Naive thymus-derived CD4-positive, alpha-beta T cell (primary cell): ENCODE measurements around the gene GRB10. TPM values are rescaled to one million over a fixed set of nuclear protein-coding genes. Genes with fewer than 3 reads are reported as not detected.

Experiments
- ATAC-seq: fragments of 150-1000 bp; cut with Tn5 transposase; 2 replicates; pipeline ENCODE4 v1.10.0; 2021; ENCODE audit warnings: mild to moderate bottlenecking, moderate library complexity
- CTCF ChIA-PET: fragments of 350-600 bp; sonication (Branson Sonifier 250); formaldehyde crosslinking; loops from one replicate; lab custom pipeline; 2021; ENCODE audit warnings: antibody characterized with exemption; lab: Charles Lee
- POLR2A ChIA-PET: fragments of 350-600 bp; sonication (Branson Sonifier 250); formaldehyde crosslinking; loops from one replicate; lab custom pipeline; 2021; ENCODE audit warnings: antibody characterized with exemption, inconsistent platforms; lab: Charles Lee
- DNase-seq, 9 donors: peaks; one replicate each; pipeline versions ENCODE4 v3.0.0 to v3.0.0-alpha.2; 2020 to 2022; ENCODE audit warnings: mixed read lengths in 1 of 9
- H3K27ac ChIP-seq: one replicate; pipeline ENCODE4 v1.7.0; 2013; ENCODE audit warnings: mild to moderate bottlenecking, low read depth, low read length, moderate library complexity
- H3K27me3 ChIP-seq, 2 donors: one replicate each; pipeline ENCODE4 v1.7.0; 2013; ENCODE audit warnings: low read length in 2 of 2, mild to moderate bottlenecking in 2 of 2, moderate library complexity in 2 of 2; ENCODE audit not compliant: control insufficient read depth in 2 of 2, insufficient read depth in 2 of 2
- H3K36me3 ChIP-seq, 3 experiments: 1 replicate in 2 of 3; 2 replicates in 1 of 3; pipeline ENCODE4 v1.7.0; 2013; ENCODE audit warnings: low read length in 3 of 3, mild to moderate bottlenecking in 3 of 3, moderate library complexity in 1 of 3; ENCODE audit not compliant: insufficient read depth in 3 of 3, control insufficient read depth in 2 of 3
- H3K4me1 ChIP-seq, 2 donors: one replicate each; pipeline ENCODE4 v1.7.0; 2013; ENCODE audit warnings: low read length in 2 of 2, mild to moderate bottlenecking in 2 of 2, moderate library complexity in 1 of 2; ENCODE audit not compliant: control insufficient read depth in 2 of 2, insufficient read depth in 2 of 2
- H3K4me3 ChIP-seq: 2 replicates; pipeline ENCODE4 v1.7.0; 2013; ENCODE audit warnings: mild to moderate bottlenecking, low read length
- H3K9me3 ChIP-seq, 3 experiments: 1 replicate in 2 of 3; 2 replicates in 1 of 3; pipeline ENCODE4 v1.7.0; 2013; ENCODE audit warnings: low read length in 3 of 3; ENCODE audit not compliant: control insufficient read depth in 2 of 3
- H3K27ac Mint-ChIP-seq, 9 donors: one replicate each; pipeline ENCODE4 v1.8.0; 2020 to 2022; ENCODE audit warnings: mixed read lengths in 9 of 9, mild to moderate bottlenecking in 8 of 9, moderate library complexity in 5 of 9, inconsistent platforms in 2 of 9
- H3K27me3 Mint-ChIP-seq, 5 donors: one replicate each; pipeline ENCODE4 v1.8.0; 2021 to 2022; ENCODE audit warnings: mixed read lengths in 5 of 5, mild to moderate bottlenecking in 1 of 5
- H3K36me3 Mint-ChIP-seq, 5 donors: one replicate each; pipeline ENCODE4 v1.8.0; 2020 to 2022; ENCODE audit warnings: mixed read lengths in 5 of 5, mild to moderate bottlenecking in 3 of 5, inconsistent platforms in 1 of 5
- H3K4me1 Mint-ChIP-seq, 7 donors: one replicate each; pipeline ENCODE4 v1.8.0; 2020 to 2022; ENCODE audit warnings: mixed read lengths in 7 of 7, mild to moderate bottlenecking in 3 of 7, inconsistent platforms in 1 of 7
- H3K4me3 Mint-ChIP-seq, 10 donors: one replicate each; pipeline ENCODE4 v1.8.0; 2020 to 2022; ENCODE audit warnings: mild to moderate bottlenecking in 10 of 10, mixed read lengths in 10 of 10, moderate library complexity in 6 of 10, inconsistent platforms in 2 of 10
- H3K9me3 Mint-ChIP-seq, 11 donors: one replicate each; pipeline ENCODE4 v1.8.0; 2020 to 2022; ENCODE audit warnings: mixed read lengths in 11 of 11, mild to moderate bottlenecking in 4 of 11, inconsistent platforms in 1 of 11, moderate library complexity in 1 of 11
- intact Hi-C, 2 donors: fragments of 100-400 bp; cut with micrococcal nuclease; formaldehyde crosslinking; loops; one replicate each; pipeline ENCODE4 v1.15.1; 2023
- polyA plus RNA-seq, 2 donors: library from polyadenylated mRNA; unstranded; fragments of 300-500 nt; fragmentation: Illumina TruSeq; gene quantifications; one replicate each; pipeline ENCODE4 v1.2.3, GENCODE V29; 2021
- total RNA-seq, 6 experiments: library from RNA in 5 of 6; stranded (reverse) in 5 of 6; gene quantifications; 1 replicate in 5 of 6; 2 replicates in 1 of 6; pipeline ENCODE4 v1.2.3 and lab custom pipeline; 2021 to 2026

GRB10 gene
- total and polyA plus RNA-seq, 7 experiments from 2014 or later: 2.6 to 10.6 (median 6.2) TPM

GRCh38 chr7:50672045-50672444 lies 110.7 kb downstream of the GRB10 start:
- intact Hi-C loops: no loop called here
- CTCF ChIA-PET: interaction anchor here (1.7 kb wide), 1 partner anchor 9 kb away, joined by 3 read pairs; no protein-coding TSS in a partner anchor
- H3K9me3 Mint-ChIP-seq: peaks cover 0 to 2% (median 0%) of the 10 kb centered on the region in 11 donors

GRCh38 chr7:50671386-50671785 lies 111.3 kb downstream of the GRB10 start:
- peaks cover 0 to 5% (median 0%) of the 10 kb centered on the region in 5 donors for H3K27me3 Mint-ChIP-seq
- H3K9me3 Mint-ChIP-seq: peaks cover 0 to 2% (median 0%) of the 10 kb centered on the region in 11 donors
- Histone ChIP-seq H3K27ac (no peak overlapping the region), H3K36me3 (peaks cover 0 to 4% (median 0%) of the 10 kb centered on the region in 3 experiments), H3K4me3 (no peak overlapping the region), H3K9me3 (no peaks in the 10 kb centered on the region), H3K27me3 (no peaks in the 10 kb centered on the region), H3K4me1 (no peaks in the 10 kb centered on the region)
- no peak for DNase-seq
- no peak overlapping the region for H3K27ac Mint-ChIP-seq
- ChIA-PET CTCF (interaction anchor here (0.7 to 1.7 kb wide), 2 partner anchors 9 to 26 kb away, joined by 3 read pairs; no protein-coding TSS in a partner anchor), POLR2A (no interaction called here)
- ATAC-seq: no peak
- peaks cover 0 to 2% (median 0%) of the 10 kb centered on the region in 7 donors for H3K4me1 Mint-ChIP-seq
- no peak overlapping the region for H3K4me3 Mint-ChIP-seq
- H3K36me3 Mint-ChIP-seq: peaks cover 0 to 24% (median 4%) of the 10 kb centered on the region in 5 donors
- intact Hi-C loops: no loop called here

More at GRCh38 chr7:50672045-50672444, 110.7 kb downstream of the GRB10 start:
- Histone ChIP-seq H3K36me3 (peaks cover 0 to 4% (median 0%) of the 10 kb centered on the region in 3 experiments), H3K4me1 (no peaks in the 10 kb centered on the region), H3K27ac (no peak overlapping the region), H3K9me3 (no peaks in the 10 kb centered on the region), H3K4me3 (no peak overlapping the region), H3K27me3 (no peaks in the 10 kb centered on the region)
- Mint-ChIP-seq H3K4me1 (peaks cover 0 to 2% (median 0%) of the 10 kb centered on the region in 7 donors), H3K27ac (no peak overlapping the region), H3K27me3 (peaks cover 0 to 8% (median 0%) of the 10 kb centered on the region in 5 donors), H3K36me3 (peaks cover 0 to 23% (median 4%) of the 10 kb centered on the region in 5 donors), H3K4me3 (no peak overlapping the region)
- ATAC-seq: no peak
- POLR2A ChIA-PET: no interaction called here
- no peak for DNase-seq

GRCh38 chr7:50669890-50670289 lies 112.8 kb downstream of the GRB10 start:
- POLR2A ChIA-PET: no interaction called here
- H3K27me3 Mint-ChIP-seq: peaks cover 0 to 5% (median 0%) of the 10 kb centered on the region in 5 donors
- Histone ChIP-seq H3K36me3 (peaks cover 0 to 4% (median 0%) of the 10 kb centered on the region in 3 experiments), H3K4me3 (no peak overlapping the region), H3K4me1 (peaks cover 0 to 3% of the 10 kb centered on the region in 2 donors), H3K27me3 (no peaks in the 10 kb centered on the region), H3K27ac (no peak overlapping the region), H3K9me3 (no peaks in the 10 kb centered on the region)
- H3K4me3 Mint-ChIP-seq: no peak overlapping the region
- peaks cover 0 to 24% (median 4%) of the 10 kb centered on the region in 5 donors for H3K36me3 Mint-ChIP-seq
- peaks cover 0 to 7% (median 0%) of the 10 kb centered on the region in 7 donors for H3K4me1 Mint-ChIP-seq
- DNase-seq (no peak), ATAC-seq (no peak)
- CTCF ChIA-PET: no interaction called here
- no peak overlapping the region for H3K27ac Mint-ChIP-seq
- intact Hi-C loops: no loop called here
- H3K9me3 Mint-ChIP-seq: peaks cover 0 to 2% (median 0%) of the 10 kb centered on the region in 11 donors

GRCh38 chr7:50667789-50668226 lies 114.9 kb downstream of the GRB10 start:
- Mint-ChIP-seq H3K4me1 (peaks cover 7 to 26% (median 10%) of the 10 kb centered on the region in 7 donors), H3K9me3 (no peaks in the 10 kb centered on the region), H3K27ac (peak overlapping the region in 2 of 9 donors; percentile 48 to 77), H3K36me3 (peaks cover 0 to 24% (median 4%) of the 10 kb centered on the region in 5 donors), H3K27me3 (peaks cover 0 to 5% (median 0%) of the 10 kb centered on the region in 5 donors), H3K4me3 (no peak overlapping the region)
- Histone ChIP-seq H3K36me3 (peaks cover 0 to 4% (median 0%) of the 10 kb centered on the region in 3 experiments), H3K4me3 (no peak overlapping the region), H3K27ac (no peak overlapping the region), H3K9me3 (no peaks in the 10 kb centered on the region), H3K27me3 (no peaks in the 10 kb centered on the region), H3K4me1 (peaks cover 4 to 24% of the 10 kb centered on the region in 2 donors)
- DNase-seq (no peak), ATAC-seq (no peak)
- ChIA-PET CTCF (interaction anchor here (1.2 kb wide), 2 partner anchors 11 to 524 kb away, joined by 3 to 4 read pairs; no protein-coding TSS in a partner anchor), POLR2A (no interaction called here)
- intact Hi-C loops: no loop called here

- peaks cover 0 to 4% (median 0%) of the 10 kb centered on the region in 3 experiments for H3K36me3 ChIP-seq
- no peak for ATAC-seq
- Mint-ChIP-seq H3K27ac (no peak overlapping the region), H3K4me3 (no peak overlapping the region), H3K9me3 (no peaks in the 10 kb centered on the region), H3K4me1 (peaks cover 12 to 30% (median 14%) of the 10 kb centered on the region in 7 donors), H3K36me3 (peaks cover 0 to 24% (median 4%) of the 10 kb centered on the region in 5 donors), H3K27me3 (peaks cover 0 to 5% (median 0%) of the 10 kb centered on the region in 5 donors)
- ChIA-PET CTCF (interaction anchor here (1.2 kb wide), 1 partner anchor 11 kb away, joined by 4 read pairs; no protein-coding TSS in a partner anchor), POLR2A (no interaction called here)
- H3K4me1 ChIP-seq: peaks cover 9 to 29% of the 10 kb centered on the region in 2 donors
- no peak overlapping the region for H3K27ac ChIP-seq
- no peak for DNase-seq
- intact Hi-C loops: no loop called here
- no peaks in the 10 kb centered on the region for H3K9me3 ChIP-seq
- H3K4me3 ChIP-seq: no peak overlapping the region
- no peaks in the 10 kb centered on the region for H3K27me3 ChIP-seq
Measured at GRCh38 chr7:50667338-50667737, 115.4 kb downstream of the GRB10 start.

- Histone ChIP-seq H3K4me3 (no peak overlapping the region), H3K4me1 (peaks cover 21 to 41% of the 10 kb centered on the region in 2 donors), H3K27me3 (no peaks in the 10 kb centered on the region), H3K9me3 (no peaks in the 10 kb centered on the region), H3K27ac (no peak overlapping the region), H3K36me3 (peaks cover 0 to 4% (median 0%) of the 10 kb centered on the region in 3 experiments)
- Mint-ChIP-seq H3K4me3 (no peak overlapping the region), H3K27me3 (peaks cover 0 to 5% (median 0%) of the 10 kb centered on the region in 5 donors), H3K4me1 (peaks cover 20 to 42% (median 25%) of the 10 kb centered on the region in 7 donors), H3K27ac (peak overlapping the region in 1 of 9 donors; percentile 32), H3K36me3 (peaks cover 0 to 22% (median 4%) of the 10 kb centered on the region in 5 donors), H3K9me3 (no peaks in the 10 kb centered on the region)
- DNase-seq (no peak), ATAC-seq (no peak)
- ChIA-PET POLR2A (no interaction called here), CTCF (no interaction called here)
- intact Hi-C loops: no loop called here
Measured at GRCh38 chr7:50666124-50666496, 116.6 kb downstream of the GRB10 start.
